Ectodermal cell (in vitro differentiated cells): ENCODE results near the gene ADH7.

Source experiments
- H3K27ac ChIP-seq: 2 replicates; pipeline ENCODE4 v1.7.0; 2013; ENCODE audit warnings: mild to moderate bottlenecking, low read depth, low read length; ENCODE audit not compliant: insufficient read depth, poor library complexity, severe bottlenecking
- H3K27me3 ChIP-seq: 2 replicates; pipeline ENCODE4 v1.7.0; 2013; ENCODE audit warnings: mild to moderate bottlenecking, low read length; ENCODE audit not compliant: insufficient read depth, control insufficient read depth, poor library complexity, severe bottlenecking
- H3K36me3 ChIP-seq: one replicate; pipeline ENCODE4 v1.7.0; 2013; ENCODE audit warnings: low read length; ENCODE audit not compliant: control insufficient read depth, insufficient read depth
- H3K4me1 ChIP-seq: one replicate; pipeline ENCODE4 v1.7.0; 2013; ENCODE audit warnings: low read length; ENCODE audit not compliant: control insufficient read depth, insufficient read depth
- H3K4me3 ChIP-seq: 2 replicates; pipeline ENCODE4 v1.7.0; 2013; ENCODE audit warnings: low read depth, low read length, control low read depth; ENCODE audit not compliant: insufficient read depth
- H3K9me3 ChIP-seq: 2 replicates; pipeline ENCODE4 v1.7.0; 2013; ENCODE audit warnings: mild to moderate bottlenecking, low read length, moderate library complexity; ENCODE audit not compliant: control insufficient read depth
- WGBS, 2 experiments: methylation state at CpG; one replicate each; pipeline ENCODE4 v1.1.7; 2013; ENCODE audit warnings: missing lambda C conversion rate in 2 of 2; 5-methylcytosine and 5-hydroxymethylcytosine counted together

Gene ADH7

DNA sequence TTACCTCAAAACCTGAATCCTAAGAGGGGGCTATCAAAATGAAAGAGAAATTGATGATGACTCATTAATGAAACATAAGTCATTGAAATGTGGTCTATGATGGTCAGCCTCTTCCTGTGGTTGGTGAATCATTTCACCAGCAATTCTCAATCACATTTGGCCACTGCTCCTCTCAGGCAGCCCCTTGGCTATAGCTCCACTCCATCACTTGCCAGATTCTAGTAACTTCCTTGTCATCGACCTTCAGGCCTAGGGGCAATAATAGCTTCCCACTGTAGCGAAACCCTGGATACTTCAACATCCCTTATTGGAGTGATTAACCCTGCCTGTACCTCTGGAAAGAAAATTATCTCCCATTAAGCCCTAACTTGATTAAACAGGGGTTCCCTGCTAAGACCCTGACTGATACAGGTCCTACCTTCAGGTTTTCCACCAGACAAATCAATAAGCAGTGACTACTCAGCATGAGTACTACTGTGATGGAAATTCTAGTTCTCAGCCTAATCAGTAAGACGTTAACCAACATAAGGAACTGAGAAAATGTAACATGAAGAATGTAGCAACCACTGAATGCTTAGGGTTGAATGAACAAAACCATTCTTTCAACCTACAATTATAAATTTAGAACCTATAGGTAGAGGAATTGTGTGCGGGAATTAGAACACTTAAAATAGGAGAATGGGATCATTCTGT, 30.4 kb downstream of the ADH7 start:
- WGBS, 2 experiments, result 85 to 86% methylated on average over 2 to 3 of the region's 4 CpGs
- Histone ChIP-seq H3K4me3 (no peak overlapping the region), H3K9me3 (no peaks in the 10 kb centered on the region), H3K4me1 (no peaks in the 10 kb centered on the region), H3K36me3 (no peaks in the 10 kb centered on the region), H3K27ac (no peak overlapping the region), H3K27me3 (no peaks in the 10 kb centered on the region)

DNA sequence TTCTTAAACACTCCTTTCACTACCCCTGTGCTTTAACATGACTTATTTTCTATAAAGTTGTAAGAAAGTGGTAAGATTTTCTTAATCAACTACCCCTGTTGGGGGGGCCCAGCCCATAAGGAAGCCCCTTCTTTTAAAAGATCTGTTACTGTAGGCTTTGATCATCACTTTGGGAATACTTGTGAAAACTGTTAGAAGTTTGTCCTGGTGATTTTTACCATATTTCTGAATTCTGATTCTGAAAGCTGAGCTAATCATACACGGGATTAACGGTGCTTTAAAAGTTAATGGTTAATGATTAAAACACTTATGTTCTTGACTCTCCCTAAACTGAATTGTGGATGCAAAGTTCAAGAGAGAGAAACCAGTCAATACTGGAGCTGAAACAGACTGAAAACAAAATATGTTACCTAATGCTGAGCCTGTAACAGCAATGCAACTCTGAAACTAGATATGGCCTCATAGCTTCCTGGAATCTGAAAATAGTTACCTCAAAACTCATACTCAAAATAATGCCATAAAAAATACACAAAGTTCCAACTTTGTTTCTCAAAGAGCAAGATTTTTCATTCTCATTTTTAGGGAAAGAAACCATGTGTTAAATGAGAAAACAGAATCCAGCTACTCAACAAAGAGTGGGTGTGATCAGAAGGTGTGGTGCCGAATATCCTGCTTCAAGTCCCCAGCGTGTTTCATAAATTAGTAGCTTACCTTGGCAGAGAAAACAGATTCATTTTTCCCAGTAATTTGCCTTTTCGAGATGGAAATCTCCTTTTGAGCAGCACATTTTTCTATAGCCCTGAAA, 31.6 kb downstream of the ADH7 start:
- no peaks in the 10 kb centered on the region for H3K36me3 ChIP-seq
- 85 to 93% methylated on average over 5 of the region's 5 CpGs for WGBS, 2 experiments
- H3K27me3 ChIP-seq, result no peaks in the 10 kb centered on the region
- H3K4me3 ChIP-seq, result no peak overlapping the region
- H3K9me3 ChIP-seq, result no peaks in the 10 kb centered on the region
- no peak overlapping the region for H3K27ac ChIP-seq
- no peaks in the 10 kb centered on the region for H3K4me1 ChIP-seq

DNA sequence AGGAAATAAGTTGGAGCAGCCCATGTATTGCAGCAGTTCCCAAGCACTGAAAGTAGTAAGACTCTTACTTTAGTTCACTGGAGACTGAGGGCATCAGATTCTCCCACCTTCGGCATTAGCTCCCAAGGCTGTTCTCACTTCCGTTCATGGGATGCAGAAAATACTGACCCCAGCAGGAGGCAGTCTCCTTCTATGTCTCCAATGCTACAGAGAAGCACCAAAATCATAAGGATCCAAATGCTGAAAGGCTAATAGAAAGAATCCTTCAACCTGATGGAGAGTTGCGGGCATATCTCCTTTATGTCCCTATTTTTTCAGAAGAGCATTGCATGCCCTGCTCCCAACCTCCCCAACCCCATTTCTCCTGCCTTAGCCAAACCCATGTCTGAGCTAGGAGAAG, 32.4 kb downstream of the ADH7 start:
- Histone ChIP-seq H3K4me1 (no peaks in the 10 kb centered on the region), H3K27ac (no peak overlapping the region), H3K27me3 (no peaks in the 10 kb centered on the region), H3K36me3 (no peaks in the 10 kb centered on the region), H3K9me3 (no peaks in the 10 kb centered on the region), H3K4me3 (no peak overlapping the region)
- WGBS, 2 experiments, result 90 to 91% methylated on average over 3 of the region's 3 CpGs

DNA sequence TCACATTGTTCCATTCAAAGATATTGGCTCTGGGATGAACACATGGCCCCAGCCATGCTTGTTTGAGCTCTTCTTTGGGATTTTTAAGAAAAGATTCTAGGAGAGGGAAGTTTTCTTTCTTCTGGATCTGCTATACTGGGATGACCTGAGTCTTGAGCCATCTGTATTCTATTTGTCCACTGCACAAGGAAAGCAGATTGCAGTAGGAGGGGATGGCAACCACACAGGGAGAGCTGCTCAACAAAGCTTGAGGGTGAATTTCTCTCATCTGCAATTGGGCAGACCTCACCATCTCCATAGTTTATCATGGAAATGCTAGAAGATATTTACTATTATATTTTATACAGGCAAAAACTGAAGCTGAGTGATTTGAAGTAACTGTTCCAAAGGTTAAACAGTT, 34.3 kb downstream of the ADH7 start:
- H3K36me3 ChIP-seq, result no peaks in the 10 kb centered on the region
- no peaks in the 10 kb centered on the region for H3K4me1 ChIP-seq
- H3K4me3 ChIP-seq, result no peak overlapping the region
- no peaks in the 10 kb centered on the region for H3K27me3 ChIP-seq
- no peaks in the 10 kb centered on the region for H3K9me3 ChIP-seq
- no peak overlapping the region for H3K27ac ChIP-seq

DNA sequence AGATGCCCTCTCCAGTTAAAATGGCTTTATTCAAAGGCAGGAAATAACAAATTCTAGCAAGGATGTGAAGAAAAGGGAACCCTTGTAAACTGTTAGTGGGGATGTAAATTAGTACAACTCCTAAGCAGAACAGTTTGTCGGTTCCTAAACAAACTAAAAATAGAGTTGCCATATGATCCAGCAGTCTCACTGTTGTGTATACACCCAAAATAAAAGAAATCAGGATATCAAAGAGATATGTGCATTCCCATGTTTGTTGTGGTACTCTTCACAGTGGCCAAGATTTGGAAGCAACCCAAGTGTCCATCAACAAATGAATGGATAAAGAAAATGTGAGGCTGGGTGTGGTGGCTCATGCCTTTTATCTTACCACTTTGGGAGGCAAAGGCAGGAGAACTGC, 36.1 kb downstream of the ADH7 start:
- Histone ChIP-seq H3K27ac (no peak overlapping the region), H3K36me3 (no peaks in the 10 kb centered on the region), H3K9me3 (no peaks in the 10 kb centered on the region), H3K4me3 (no peak overlapping the region), H3K4me1 (no peaks in the 10 kb centered on the region), H3K27me3 (no peaks in the 10 kb centered on the region)
- WGBS, 2 experiments, result 88% methylated on average over 1 of the region's 1 CpG; no CpG with 5 or more reads in 1 of the 2 experiments

DNA sequence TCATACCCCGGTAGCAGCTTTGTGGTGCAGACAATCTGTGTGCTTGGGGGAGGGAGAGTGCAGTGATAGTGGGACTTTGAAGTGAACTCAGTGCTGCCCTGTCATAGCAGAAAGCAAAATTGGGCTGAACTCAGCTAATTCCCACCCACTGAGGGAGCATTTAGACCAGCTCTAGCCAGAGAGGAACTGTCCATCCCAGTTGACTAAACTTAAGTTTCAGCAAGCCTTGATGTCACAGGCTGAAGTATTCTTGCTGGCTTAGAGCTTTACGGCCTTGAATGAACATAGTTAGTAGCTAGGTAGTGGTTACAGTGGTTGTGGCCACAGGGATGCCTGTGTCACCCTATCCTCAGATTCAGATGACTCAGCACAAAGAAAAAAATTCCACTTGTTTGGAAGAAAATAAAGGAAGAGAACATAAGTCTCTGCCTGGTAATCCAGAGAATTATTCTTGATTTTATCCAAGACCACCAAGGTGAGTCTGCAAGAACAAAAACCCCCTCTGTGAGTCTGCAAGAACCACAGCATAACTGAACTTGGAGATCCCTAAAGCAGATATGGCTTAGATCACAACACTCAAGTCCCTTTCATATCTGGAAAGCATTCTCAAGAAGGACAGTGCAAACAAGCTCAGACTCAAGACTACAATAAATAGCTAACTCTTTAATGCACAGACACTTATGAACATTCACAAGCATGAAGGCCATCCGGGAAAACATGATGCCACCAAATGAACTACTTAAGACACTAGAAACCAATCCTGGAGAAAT, 39.4 kb downstream of the ADH7 start:
- 92 to 96% methylated on average over 3 of the region's 3 CpGs for WGBS, 2 experiments
- H3K4me3 ChIP-seq, result no peak overlapping the region
- no peak overlapping the region for H3K27ac ChIP-seq
- no peaks in the 10 kb centered on the region for H3K27me3 ChIP-seq
- no peaks in the 10 kb centered on the region for H3K9me3 ChIP-seq
- H3K36me3 ChIP-seq, result no peaks in the 10 kb centered on the region
- no peaks in the 10 kb centered on the region for H3K4me1 ChIP-seq

DNA sequence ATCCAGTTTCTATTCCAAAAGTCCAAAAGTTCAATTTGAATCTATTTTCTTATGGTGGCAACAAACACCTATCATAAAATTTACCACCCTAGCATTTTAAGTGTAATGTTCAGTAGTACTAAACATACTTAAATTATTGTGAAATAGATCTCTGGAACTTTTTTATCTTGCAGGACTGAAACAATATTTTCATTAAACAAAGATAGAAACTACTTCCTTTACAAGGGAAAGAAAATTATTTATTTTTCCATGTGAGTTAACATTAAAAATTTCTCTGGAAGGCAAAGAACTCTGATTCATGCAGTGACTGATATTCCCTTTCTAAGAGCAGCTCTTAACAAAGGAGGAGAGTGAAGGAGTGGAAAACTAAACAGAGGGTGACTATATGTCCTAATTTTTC, 40.2 kb downstream of the ADH7 start:
- H3K4me3 ChIP-seq, result no peak overlapping the region
- H3K27me3 ChIP-seq, result no peaks in the 10 kb centered on the region
- no peaks in the 10 kb centered on the region for H3K9me3 ChIP-seq
- no peak overlapping the region for H3K27ac ChIP-seq
- H3K36me3 ChIP-seq, result no peaks in the 10 kb centered on the region
- no peaks in the 10 kb centered on the region for H3K4me1 ChIP-seq

DNA sequence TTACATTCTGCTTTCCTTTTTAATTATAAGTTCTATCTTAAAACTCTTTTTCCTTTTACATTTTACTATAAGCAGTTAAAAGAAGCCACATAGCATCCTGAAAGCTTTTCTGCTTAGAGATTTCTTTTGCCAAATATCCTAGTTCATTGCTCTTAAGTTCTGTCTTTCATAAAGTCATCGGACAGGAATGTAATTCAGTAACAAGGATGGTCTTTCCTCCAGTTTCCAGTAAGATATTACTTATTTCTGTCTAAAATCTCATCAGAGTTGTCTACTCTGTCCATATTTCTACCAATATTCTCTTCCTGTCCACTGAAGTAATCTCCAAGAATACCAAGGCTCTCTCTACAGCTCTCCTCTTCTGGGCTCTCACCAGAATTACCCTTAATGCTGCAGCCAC, 45.1 kb downstream of the ADH7 start:
- no peaks in the 10 kb centered on the region for H3K27me3 ChIP-seq
- no peak overlapping the region for H3K4me3 ChIP-seq
- H3K4me1 ChIP-seq, result no peaks in the 10 kb centered on the region
- no peaks in the 10 kb centered on the region for H3K36me3 ChIP-seq
- H3K27ac ChIP-seq, result no peak overlapping the region
- H3K9me3 ChIP-seq, result no peaks in the 10 kb centered on the region
- WGBS, 2 experiments, result 93% methylated on average over 1 of the region's 1 CpG

DNA sequence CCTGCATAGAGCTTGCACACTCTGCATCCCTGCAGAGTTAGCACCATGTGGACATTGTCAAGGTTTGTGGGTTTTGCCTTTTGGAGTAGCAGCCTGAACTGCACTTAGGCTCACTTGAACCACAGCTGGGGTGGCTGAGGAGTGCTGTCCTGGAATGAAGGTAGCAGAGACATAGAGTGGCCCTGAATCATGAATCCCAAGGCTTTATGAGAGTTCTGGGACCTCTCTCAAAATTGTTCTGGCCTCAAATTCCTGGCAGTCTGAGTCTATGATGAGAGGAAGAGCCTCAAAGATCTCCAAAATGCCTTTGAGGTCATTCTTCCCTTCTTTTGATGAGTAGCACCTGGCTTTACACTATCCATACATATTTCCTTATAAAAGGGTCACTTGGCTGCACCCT, 45.5 kb downstream of the ADH7 start:
- Histone ChIP-seq H3K9me3 (no peaks in the 10 kb centered on the region), H3K4me1 (no peaks in the 10 kb centered on the region), H3K36me3 (no peaks in the 10 kb centered on the region), H3K4me3 (no peak overlapping the region), H3K27ac (no peak overlapping the region), H3K27me3 (no peaks in the 10 kb centered on the region)

DNA sequence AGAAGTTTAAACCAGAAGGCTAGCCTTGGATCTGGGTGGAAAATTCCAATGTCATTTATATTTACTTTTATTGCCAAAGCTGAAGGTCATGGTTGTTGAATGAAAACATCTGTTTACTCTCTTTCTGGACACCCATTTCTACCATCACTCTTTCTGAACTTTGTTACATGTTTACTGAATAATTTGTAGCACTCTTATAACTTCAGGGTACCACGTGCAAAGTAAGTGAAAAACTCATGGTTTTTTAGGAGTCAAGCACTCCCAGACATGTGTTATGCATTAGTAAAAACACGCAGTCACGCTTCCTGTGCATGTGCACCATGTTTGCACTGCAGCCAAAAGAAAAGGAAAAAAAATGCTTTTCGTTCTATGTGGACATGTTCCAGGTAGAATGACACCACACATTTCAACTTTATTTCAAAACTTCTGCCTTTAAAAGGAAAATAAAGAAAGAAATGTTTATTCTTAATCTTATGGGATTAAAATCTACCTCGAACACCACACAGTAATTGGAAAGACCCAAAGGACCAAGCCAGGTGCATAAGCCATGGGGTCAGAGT, 51.2 kb downstream of the ADH7 start:
- Histone ChIP-seq H3K27ac (no peak overlapping the region), H3K4me1 (no peaks in the 10 kb centered on the region), H3K9me3 (no peaks in the 10 kb centered on the region), H3K27me3 (no peaks in the 10 kb centered on the region), H3K4me3 (no peak overlapping the region), H3K36me3 (no peaks in the 10 kb centered on the region)
- WGBS, 2 experiments, result 94 to 96% methylated on average over 3 of the region's 5 CpGs
